ENCODE results near the gene GDF10.

Gene GDF10

DNA sequence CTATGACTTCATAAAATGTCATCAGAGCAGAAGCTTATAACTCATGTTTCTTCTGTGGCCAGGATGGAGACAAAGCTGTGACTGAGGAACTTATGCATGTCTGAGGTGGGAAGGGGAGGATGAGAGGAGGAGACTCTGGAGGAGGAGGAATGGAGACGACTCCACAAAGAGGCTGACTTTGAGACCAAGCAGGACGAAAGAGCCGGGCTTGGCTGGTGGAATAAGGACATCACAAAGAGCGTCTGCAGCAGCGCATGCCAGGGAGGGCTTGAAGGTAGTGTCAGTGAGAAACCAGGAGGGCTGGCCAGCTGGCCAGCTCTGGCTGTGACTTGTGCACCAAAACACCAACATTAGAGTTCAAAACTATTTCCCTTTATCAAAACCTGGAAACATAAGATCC lies 16.1 kb downstream of the GDF10 start:
- ATAC-seq: no peak
- TF ChIP-seq, protein P1, sequence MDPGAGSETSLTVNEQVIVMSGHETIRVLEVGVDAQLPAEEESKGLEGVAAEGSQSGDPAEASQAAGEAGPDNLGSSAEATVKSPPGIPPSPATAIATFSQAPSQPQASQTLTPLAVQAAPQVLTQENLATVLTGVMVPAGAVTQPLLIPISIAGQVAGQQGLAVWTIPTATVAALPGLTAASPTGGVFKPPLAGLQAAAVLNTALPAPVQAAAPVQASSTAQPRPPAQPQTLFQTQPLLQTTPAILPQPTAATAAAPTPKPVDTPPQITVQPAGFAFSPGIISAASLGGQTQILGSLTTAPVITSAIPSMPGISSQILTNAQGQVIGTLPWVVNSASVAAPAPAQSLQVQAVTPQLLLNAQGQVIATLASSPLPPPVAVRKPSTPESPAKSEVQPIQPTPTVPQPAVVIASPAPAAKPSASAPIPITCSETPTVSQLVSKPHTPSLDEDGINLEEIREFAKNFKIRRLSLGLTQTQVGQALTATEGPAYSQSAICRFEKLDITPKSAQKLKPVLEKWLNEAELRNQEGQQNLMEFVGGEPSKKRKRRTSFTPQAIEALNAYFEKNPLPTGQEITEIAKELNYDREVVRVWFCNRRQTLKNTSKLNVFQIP (CRISPR knock-in tag; IDR thresholded peaks at IDR 0.05; ENCODE audit: borderline replicate concordance, low read depth): no peak
- no peak for TF ChIP-seq SNAI2 (CRISPR knock-in tag; IDR thresholded peaks at IDR 0.05)
- TF ChIP-seq, protein P2, sequence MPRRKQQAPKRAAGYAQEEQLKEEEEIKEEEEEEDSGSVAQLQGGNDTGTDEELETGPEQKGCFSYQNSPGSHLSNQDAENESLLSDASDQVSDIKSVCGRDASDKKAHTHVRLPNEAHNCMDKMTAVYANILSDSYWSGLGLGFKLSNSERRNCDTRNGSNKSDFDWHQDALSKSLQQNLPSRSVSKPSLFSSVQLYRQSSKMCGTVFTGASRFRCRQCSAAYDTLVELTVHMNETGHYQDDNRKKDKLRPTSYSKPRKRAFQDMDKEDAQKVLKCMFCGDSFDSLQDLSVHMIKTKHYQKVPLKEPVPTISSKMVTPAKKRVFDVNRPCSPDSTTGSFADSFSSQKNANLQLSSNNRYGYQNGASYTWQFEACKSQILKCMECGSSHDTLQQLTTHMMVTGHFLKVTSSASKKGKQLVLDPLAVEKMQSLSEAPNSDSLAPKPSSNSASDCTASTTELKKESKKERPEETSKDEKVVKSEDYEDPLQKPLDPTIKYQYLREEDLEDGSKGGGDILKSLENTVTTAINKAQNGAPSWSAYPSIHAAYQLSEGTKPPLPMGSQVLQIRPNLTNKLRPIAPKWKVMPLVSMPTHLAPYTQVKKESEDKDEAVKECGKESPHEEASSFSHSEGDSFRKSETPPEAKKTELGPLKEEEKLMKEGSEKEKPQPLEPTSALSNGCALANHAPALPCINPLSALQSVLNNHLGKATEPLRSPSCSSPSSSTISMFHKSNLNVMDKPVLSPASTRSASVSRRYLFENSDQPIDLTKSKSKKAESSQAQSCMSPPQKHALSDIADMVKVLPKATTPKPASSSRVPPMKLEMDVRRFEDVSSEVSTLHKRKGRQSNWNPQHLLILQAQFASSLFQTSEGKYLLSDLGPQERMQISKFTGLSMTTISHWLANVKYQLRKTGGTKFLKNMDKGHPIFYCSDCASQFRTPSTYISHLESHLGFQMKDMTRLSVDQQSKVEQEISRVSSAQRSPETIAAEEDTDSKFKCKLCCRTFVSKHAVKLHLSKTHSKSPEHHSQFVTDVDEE (CRISPR knock-in tag; IDR thresholded peaks at IDR 0.05): no peak
- TF ChIP-seq GLIS3 (CRISPR knock-in tag; IDR thresholded peaks at IDR 0.05): no peak
- TF ChIP-seq ISL1 (CRISPR knock-in tag; IDR thresholded peaks at IDR 0.05): no peak
- TF ChIP-seq OSR1 (CRISPR knock-in tag; IDR thresholded peaks at IDR 0.05): no peak
- no peak for TF ChIP-seq ZNF70 (CRISPR knock-in tag; IDR thresholded peaks at IDR 0.05)
- TF ChIP-seq BACH2 (CRISPR knock-in tag; IDR thresholded peaks at IDR 0.05; ENCODE audit: borderline replicate concordance): no peak
- TF ChIP-seq TOX (CRISPR knock-in tag; IDR thresholded peaks at IDR 0.05; ENCODE audit: borderline replicate concordance): no peak
- TF ChIP-seq, protein P3, sequence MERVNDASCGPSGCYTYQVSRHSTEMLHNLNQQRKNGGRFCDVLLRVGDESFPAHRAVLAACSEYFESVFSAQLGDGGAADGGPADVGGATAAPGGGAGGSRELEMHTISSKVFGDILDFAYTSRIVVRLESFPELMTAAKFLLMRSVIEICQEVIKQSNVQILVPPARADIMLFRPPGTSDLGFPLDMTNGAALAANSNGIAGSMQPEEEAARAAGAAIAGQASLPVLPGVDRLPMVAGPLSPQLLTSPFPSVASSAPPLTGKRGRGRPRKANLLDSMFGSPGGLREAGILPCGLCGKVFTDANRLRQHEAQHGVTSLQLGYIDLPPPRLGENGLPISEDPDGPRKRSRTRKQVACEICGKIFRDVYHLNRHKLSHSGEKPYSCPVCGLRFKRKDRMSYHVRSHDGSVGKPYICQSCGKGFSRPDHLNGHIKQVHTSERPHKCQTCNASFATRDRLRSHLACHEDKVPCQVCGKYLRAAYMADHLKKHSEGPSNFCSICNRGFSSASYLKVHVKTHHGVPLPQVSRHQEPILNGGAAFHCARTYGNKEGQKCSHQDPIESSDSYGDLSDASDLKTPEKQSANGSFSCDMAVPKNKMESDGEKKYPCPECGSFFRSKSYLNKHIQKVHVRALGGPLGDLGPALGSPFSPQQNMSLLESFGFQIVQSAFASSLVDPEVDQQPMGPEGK (CRISPR knock-in tag; IDR thresholded peaks at IDR 0.05; ENCODE audit: borderline replicate concordance): no peak
- TF ChIP-seq ZFP30 (CRISPR knock-in tag; IDR thresholded peaks at IDR 0.05): no peak
- TF ChIP-seq ZC3H10 (CRISPR knock-in tag; IDR thresholded peaks at IDR 0.05): no peak
- no peak for TF ChIP-seq ZFP3 (CRISPR knock-in tag; IDR thresholded peaks at IDR 0.05)
- TF ChIP-seq, protein P4, sequence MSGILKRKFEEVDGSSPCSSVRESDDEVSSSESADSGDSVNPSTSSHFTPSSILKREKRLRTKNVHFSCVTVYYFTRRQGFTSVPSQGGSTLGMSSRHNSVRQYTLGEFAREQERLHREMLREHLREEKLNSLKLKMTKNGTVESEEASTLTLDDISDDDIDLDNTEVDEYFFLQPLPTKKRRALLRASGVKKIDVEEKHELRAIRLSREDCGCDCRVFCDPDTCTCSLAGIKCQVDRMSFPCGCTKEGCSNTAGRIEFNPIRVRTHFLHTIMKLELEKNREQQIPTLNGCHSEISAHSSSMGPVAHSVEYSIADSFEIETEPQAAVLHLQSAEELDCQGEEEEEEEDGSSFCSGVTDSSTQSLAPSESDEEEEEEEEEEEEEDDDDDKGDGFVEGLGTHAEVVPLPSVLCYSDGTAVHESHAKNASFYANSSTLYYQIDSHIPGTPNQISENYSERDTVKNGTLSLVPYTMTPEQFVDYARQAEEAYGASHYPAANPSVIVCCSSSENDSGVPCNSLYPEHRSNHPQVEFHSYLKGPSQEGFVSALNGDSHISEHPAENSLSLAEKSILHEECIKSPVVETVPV (CRISPR knock-in tag; IDR thresholded peaks at IDR 0.05): no peak
- TF ChIP-seq ZNF8 (CRISPR knock-in tag; IDR thresholded peaks at IDR 0.05): no peak

DNA sequence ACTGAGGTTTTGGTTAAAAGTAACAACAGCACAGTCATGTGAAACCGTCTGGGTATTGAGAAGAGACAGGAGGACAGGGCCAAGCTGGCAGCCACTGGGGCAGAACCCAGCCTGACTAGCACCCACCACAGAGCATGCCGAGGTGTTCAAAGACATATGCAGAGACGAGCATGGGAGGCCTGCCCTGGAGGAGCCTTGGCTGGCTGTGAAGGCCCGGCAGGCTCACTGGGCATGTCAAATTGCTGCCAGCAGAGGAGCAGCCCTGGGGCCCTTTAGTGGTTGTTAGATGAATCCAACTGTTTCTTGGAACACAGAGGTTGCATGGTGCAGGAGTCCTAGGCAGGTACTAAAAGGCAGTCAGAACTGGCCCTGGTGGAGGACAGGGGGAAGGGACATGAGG lies 17.3 kb downstream of the GDF10 start:
- ATAC-seq: no peak
- TF ChIP-seq, protein P4 (CRISPR knock-in tag; IDR thresholded peaks at IDR 0.05): no peak
- TF ChIP-seq ZNF8 (CRISPR knock-in tag; IDR thresholded peaks at IDR 0.05) (no peak), ZFP3 (CRISPR knock-in tag; IDR thresholded peaks at IDR 0.05) (no peak)

DNA sequence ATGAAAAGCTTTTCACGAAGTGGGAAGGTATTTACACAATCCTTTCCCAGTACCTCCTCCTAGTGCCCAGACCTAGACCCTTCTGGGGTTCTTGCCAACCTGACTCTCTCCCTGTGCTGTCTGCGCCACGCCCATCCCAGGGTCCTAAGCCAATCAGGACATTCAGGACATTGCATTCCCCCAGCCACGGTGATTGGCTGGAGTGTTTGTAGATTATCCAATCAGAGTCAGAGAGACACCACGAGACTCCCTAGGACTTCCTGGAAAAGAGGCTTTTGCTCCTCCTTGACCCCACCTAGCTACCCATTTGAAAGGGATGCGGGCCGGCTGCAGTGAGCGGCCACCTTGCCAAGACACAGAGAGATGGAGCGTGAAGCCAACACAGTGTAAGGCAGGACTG lies 18.7 kb downstream of the GDF10 start:
- no peak; the same call in 2 of the 3 replicates for ATAC-seq
- TF ChIP-seq SNAI2 (CRISPR knock-in tag; IDR thresholded peaks at IDR 0.05): no peak
- no peak for TF ChIP-seq ZNF70 (CRISPR knock-in tag; IDR thresholded peaks at IDR 0.05)
- TF ChIP-seq ZNF8 (CRISPR knock-in tag; IDR thresholded peaks at IDR 0.05): no peak

DNA sequence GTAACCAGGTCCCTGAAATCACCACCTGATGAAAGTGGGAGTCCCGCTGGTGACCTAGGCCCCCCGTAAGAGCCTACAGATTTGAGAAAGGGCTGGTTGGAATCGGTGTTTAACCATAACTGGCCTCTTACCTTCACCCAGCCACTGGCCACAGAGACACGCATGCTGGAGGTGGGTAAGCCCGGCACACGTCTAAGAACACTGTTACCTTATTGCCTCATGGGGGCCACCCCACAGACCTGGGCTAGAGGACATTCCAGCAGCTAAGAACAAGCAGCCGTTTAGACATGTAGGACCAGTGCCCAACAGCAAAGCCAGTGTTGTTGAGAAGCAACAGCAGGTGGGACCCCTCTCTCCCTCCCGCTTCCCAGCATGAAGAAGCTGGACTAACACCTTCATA lies 19.8 kb downstream of the GDF10 start:
- no peak for ATAC-seq
- TF ChIP-seq, protein P2 (CRISPR knock-in tag; IDR thresholded peaks at IDR 0.05): no peak
- TF ChIP-seq ZFP30 (CRISPR knock-in tag; IDR thresholded peaks at IDR 0.05) (no peak), ARNTL (CRISPR knock-in tag; IDR thresholded peaks at IDR 0.05; ENCODE audit: borderline replicate concordance, low read depth) (no peak), RARB (CRISPR knock-in tag; IDR thresholded peaks at IDR 0.05) (no peak), ZC3H10 (CRISPR knock-in tag; IDR thresholded peaks at IDR 0.05) (no peak)
